RWPE2 (cell line): Measurements from ENCODE around the gene MYO10.
"Not testable (repeated sequence)": the region's sequence is repeated elsewhere in the genome, so short reads cannot be mapped to it uniquely, and the experiment has no call there.

Experiments used
- ATAC-seq: fragments of 200-7000 bp; cut with Tn5 transposase; 3 replicates; pipeline ENCODE4 v1.9.1; 2021; ENCODE audit warnings: low read depth
- DNase-seq: peaks from one replicate; pipeline ENCODE4 v3.0.0-alpha.2; 2020; ENCODE audit warnings: low spot score
- H3K27ac ChIP-seq: fragments of 450-650 bp; 2 replicates; pipeline ENCODE4 v1.5.1; 2017; ENCODE audit warnings: mild to moderate bottlenecking; ENCODE audit not compliant: poor library complexity, severe bottlenecking
- H3K27me3 ChIP-seq: fragments of 250-450 bp; sonication (Bioruptor Pico); 2 replicates; pipeline ENCODE4 v1.5.1; 2021; ENCODE audit warnings: mild to moderate bottlenecking, moderate library complexity; ENCODE audit not compliant: insufficient read depth, poor library complexity, severe bottlenecking
- H3K36me3 ChIP-seq: fragments of 250-450 bp; sonication (Bioruptor Pico); 2 replicates; pipeline ENCODE4 v1.5.1; 2020; ENCODE audit warnings: low read depth, mild to moderate bottlenecking, moderate library complexity
- H3K4me1 ChIP-seq: fragments of 250-450 bp; sonication (Bioruptor Pico); 2 replicates; pipeline ENCODE4 v1.5.1; 2021; ENCODE audit warnings: mild to moderate bottlenecking, moderate library complexity; ENCODE audit not compliant: insufficient read depth, poor library complexity, severe bottlenecking
- H3K4me3 ChIP-seq: fragments of 250-450 bp; sonication (Bioruptor Pico); 2 replicates; pipeline ENCODE4 v1.5.1; 2021; ENCODE audit warnings: mild to moderate bottlenecking, moderate library complexity; ENCODE audit not compliant: severe bottlenecking
- H3K9me3 ChIP-seq: fragments of 250-450 bp; sonication (Bioruptor Pico); 2 replicates; pipeline ENCODE4 v1.5.1; 2021; ENCODE audit warnings: mild to moderate bottlenecking, moderate library complexity; ENCODE audit not compliant: severe bottlenecking
- CTCF ChIP-seq: fragments of 450-650 bp; IDR thresholded peaks from one replicate; pipeline ENCODE4 v1.5.1; 2017; ENCODE audit warnings: mild to moderate bottlenecking, moderate library complexity; ENCODE audit not compliant: poor library complexity, severe bottlenecking

Gene MYO10

GRCh38 chr5:16759147-16759773 lies 176.8 kb downstream of the MYO10 start:
- no peak for TF ChIP-seq CTCF
- no peaks in the 10 kb centered on the region for H3K4me1 ChIP-seq
- H3K27ac ChIP-seq: no peak overlapping the region
- H3K9me3 ChIP-seq: no peaks in the 10 kb centered on the region
- peaks cover 99% of the 10 kb centered on the region for H3K36me3 ChIP-seq
- no peaks in the 10 kb centered on the region for H3K27me3 ChIP-seq
- no peak overlapping the region for H3K4me3 ChIP-seq
- DNase-seq (no peak), ATAC-seq (no peak)

- Histone ChIP-seq H3K27me3 (no peaks in the 10 kb centered on the region), H3K4me3 (no peak overlapping the region), H3K36me3 (peaks cover 96% of the 10 kb centered on the region), H3K4me1 (no peaks in the 10 kb centered on the region), H3K27ac (no peak overlapping the region), H3K9me3 (no peaks in the 10 kb centered on the region)
- no peak for DNase-seq
- TF ChIP-seq CTCF: no peak
- no peak for ATAC-seq
These were observed 178.0 kb downstream of the MYO10 start for GRCh38 chr5:16757989-16758501.

- H3K4me1 ChIP-seq, H3K27me3 ChIP-seq, ATAC-seq, H3K27ac ChIP-seq, DNase-seq, H3K4me3 ChIP-seq, H3K9me3 ChIP-seq: not testable (repeated sequence)
- H3K36me3 ChIP-seq: peaks cover 96% of the 10 kb centered on the region
These were observed 178.5 kb downstream of the MYO10 start for GRCh38 chr5:16757577-16757976.

GRCh38 chr5:16757146-16757545 lies 178.9 kb downstream of the MYO10 start:
- H3K9me3 ChIP-seq: no peaks in the 10 kb centered on the region
- peaks cover 96% of the 10 kb centered on the region for H3K36me3 ChIP-seq
- H3K4me3 ChIP-seq: no peak overlapping the region
- TF ChIP-seq CTCF: no peak
- DNase-seq: no peak
- ATAC-seq: no peak
- H3K27me3 ChIP-seq: no peaks in the 10 kb centered on the region
- H3K4me1 ChIP-seq: no peaks in the 10 kb centered on the region
- H3K27ac ChIP-seq: no peak overlapping the region

- no peak for DNase-seq
These were observed 179.4 kb downstream of the MYO10 start for GRCh38 chr5:16756692-16757091.

More at GRCh38 chr5:16756692-16757091, 179.4 kb downstream of the MYO10 start:
- TF ChIP-seq CTCF: no peak
- no peaks in the 10 kb centered on the region for H3K4me1 ChIP-seq
- ATAC-seq: no peak
- peaks cover 97% of the 10 kb centered on the region for H3K36me3 ChIP-seq
- no peak overlapping the region for H3K27ac ChIP-seq
- no peak overlapping the region for H3K4me3 ChIP-seq
- H3K9me3 ChIP-seq: no peaks in the 10 kb centered on the region
- H3K27me3 ChIP-seq: no peaks in the 10 kb centered on the region
